Liver (tissue), 9 donors: ENCODE results near the gene GPN1. TPM values are rescaled to one million over a fixed set of nuclear protein-coding genes. Genes with fewer than 3 reads are reported as not detected.

ENCODE experiments used
- DNase-seq: peaks from one replicate; pipeline ENCODE4 v3.0.0-alpha.2; 2017; ENCODE audit warnings: low spot score
- H3K27ac ChIP-seq, 2 donors: one replicate each; pipeline ENCODE4 v1.7.0; 2013; ENCODE audit warnings: inconsistent platforms in 2 of 2, low read length in 2 of 2, control low read depth in 1 of 2, low read depth in 1 of 2, mild to moderate bottlenecking in 1 of 2
- H3K27me3 ChIP-seq, 4 donors: one replicate each; pipeline versions ENCODE4 v1.6.1 to v1.7.0; 2013; ENCODE audit warnings: low read length in 3 of 4, inconsistent platforms in 1 of 4, mild to moderate bottlenecking in 1 of 4, moderate library complexity in 1 of 4; ENCODE audit not compliant: control insufficient read depth in 4 of 4, insufficient read depth in 4 of 4
- H3K36me3 ChIP-seq, 4 donors: one replicate each; pipeline versions ENCODE4 v1.6.1 to v1.7.0; 2013; ENCODE audit warnings: low read length in 3 of 4, mild to moderate bottlenecking in 3 of 4, low read depth in 1 of 4, moderate library complexity in 1 of 4; ENCODE audit not compliant: control insufficient read depth in 4 of 4, insufficient read depth in 3 of 4
- H3K4me1 ChIP-seq, 4 donors: one replicate each; pipeline versions ENCODE4 v1.6.1 to v1.7.0; 2013; ENCODE audit warnings: low read length in 3 of 4, mild to moderate bottlenecking in 3 of 4, moderate library complexity in 1 of 4; ENCODE audit not compliant: control insufficient read depth in 4 of 4, insufficient read depth in 4 of 4
- H3K4me3 ChIP-seq, 3 donors: one replicate each; pipeline versions ENCODE4 v1.6.1 to v1.7.0; 2013; ENCODE audit warnings: low read length in 3 of 3, control low read depth in 1 of 3, low read depth in 1 of 3, mild to moderate bottlenecking in 1 of 3
- H3K9ac ChIP-seq, 2 donors: one replicate each; pipeline ENCODE4 v1.7.0; 2013; ENCODE audit warnings: low read length in 2 of 2, mild to moderate bottlenecking in 2 of 2, moderate library complexity in 2 of 2, control low read depth in 1 of 2, low read depth in 1 of 2
- H3K9me3 ChIP-seq, 4 donors: one replicate each; pipeline versions ENCODE4 v1.6.1 to v1.7.0; 2013; ENCODE audit warnings: low read length in 3 of 4; ENCODE audit not compliant: control insufficient read depth in 4 of 4
- ATF3 ChIP-seq: IDR thresholded peaks from 2 replicates; pipeline ENCODE4 v1.6.1; 2016; ENCODE audit warnings: antibody characterized with exemption
- EGR1 ChIP-seq, 2 donors: IDR thresholded peaks; 2 replicates each; pipeline ENCODE4 v1.6.1; 2016 to 2018; ENCODE audit warnings: antibody characterized with exemption in 2 of 2, low read depth in 2 of 2
- FOXA1 ChIP-seq: IDR thresholded peaks from 2 replicates; pipeline ENCODE4 v1.6.1; 2016; ENCODE audit warnings: antibody characterized with exemption
- FOXA2 ChIP-seq: IDR thresholded peaks from 2 replicates; pipeline ENCODE4 v1.6.1; 2016; ENCODE audit warnings: antibody characterized with exemption
- HNF4A ChIP-seq, 2 donors: conservative IDR thresholded peaks; 2 replicates each; pipeline ENCODE4 v1.6.1; 2016; ENCODE audit warnings: antibody characterized with exemption in 2 of 2, mild to moderate bottlenecking in 2 of 2
- HNF4G ChIP-seq: IDR thresholded peaks from 2 replicates; pipeline ENCODE4 v1.6.1; 2016; ENCODE audit warnings: antibody characterized with exemption
- JUND ChIP-seq, 2 donors: IDR thresholded peaks; 2 replicates each; pipeline ENCODE4 v1.6.1; 2016; ENCODE audit warnings: antibody characterized with exemption in 2 of 2
- MAX ChIP-seq: IDR thresholded peaks from 2 replicates; pipeline ENCODE4 v1.6.1; 2016; ENCODE audit warnings: antibody characterized with exemption
- RAD21 ChIP-seq, 2 donors: IDR thresholded peaks; 2 replicates each; pipeline ENCODE4 v1.6.1; 2016; ENCODE audit warnings: antibody characterized with exemption in 2 of 2, mild to moderate bottlenecking in 2 of 2
- RXRA ChIP-seq, 2 donors: IDR thresholded peaks; 2 replicates each; pipeline ENCODE4 v1.6.1; 2017 to 2018; ENCODE audit warnings: antibody characterized with exemption in 2 of 2, mild to moderate bottlenecking in 1 of 2
- SP1 ChIP-seq: IDR thresholded peaks from 2 replicates; pipeline ENCODE4 v1.6.1; 2018; ENCODE audit warnings: antibody characterized with exemption, mild to moderate bottlenecking
- TAF1 ChIP-seq: conservative IDR thresholded peaks from 2 replicates; pipeline ENCODE4 v1.6.1; 2016; ENCODE audit warnings: antibody characterized with exemption, mild to moderate bottlenecking
- YY1 ChIP-seq: IDR thresholded peaks from 2 replicates; pipeline ENCODE4 v1.6.1; 2016; ENCODE audit warnings: antibody characterized with exemption, mild to moderate bottlenecking
- ZBTB33 ChIP-seq: IDR thresholded peaks from 2 replicates; pipeline ENCODE4 v1.6.1; 2016; ENCODE audit warnings: antibody characterized with exemption
- WGBS: extraction: QIAGEN DNeasy Blood & Tissue Kit; methylation state at CpG from one replicate; pipeline ENCODE4 v1.1.7; 2013; 5-methylcytosine and 5-hydroxymethylcytosine counted together
- polyA plus RNA-seq, 2 donors: library from polyadenylated mRNA; stranded (reverse) in 1 of 2; unstranded in 1 of 2; fragments of 200-250 nt in 1 of 2; fragments of >200 nt in 1 of 2; fragmentation: Nextera tagmentation in 1 of 2; extraction: Ambion mirVana in 1 of 2; gene quantifications; one replicate each; pipeline versions ENCODE4 v1.2.1 to v1.2.3, GENCODE V29; 2013 to 2015
- total RNA-seq, 2 donors: library from RNA; depleted of rRNA; stranded (reverse); fragments of >200 nt; gene quantifications; one replicate each; pipeline ENCODE4 v1.2.3, GENCODE V29; 2014
- TF ChIP-seq, protein P1 (sequence below): IDR thresholded peaks from 2 replicates; pipeline ENCODE4 v1.6.1; 2016; ENCODE audit warnings: antibody characterized with exemption, mild to moderate bottlenecking
- TF ChIP-seq, protein P2 (sequence below): fragments of 150-350 bp; IDR thresholded peaks from 2 replicates; pipeline ENCODE4 v1.5.1; 2017; ENCODE audit warnings: improper control_type of control experiment, low read depth, low read length; ENCODE audit not compliant: missing input control
- donor health status: healthy.
- donor health status: healthy.
- donor health status: healthy.
- donor health status: healthy.
- donor health status: healthy.

Gene GPN1
- total and polyA plus RNA-seq, 4 donors: 10.7 to 17.2 (median 12.4) TPM

- Histone ChIP-seq H3K4me1 (peaks cover 0 to 7% (median 2%) of the 10 kb centered on the region in 4 donors), H3K9me3 (no peaks in the 10 kb centered on the region), H3K36me3 (peaks cover 16 to 81% (median 61%) of the 10 kb centered on the region in 4 donors), H3K27me3 (no peaks in the 10 kb centered on the region), H3K27ac (no peak overlapping the region), H3K9ac (no peak overlapping the region), H3K4me3 (no peak overlapping the region)
- DNase-seq: no peak
- TF ChIP-seq RXRA (IDR thresholded peaks at IDR 0.05) (no peak), FOXA2 (no peak), TAF1 (no peak), FOXA1 (no peak)
Observed at GRCh38 chr2:27652341-27652740, 23.5 kb downstream of the GPN1 start.

GRCh38 chr2:27652790-27653189 lies 23.9 kb downstream of the GPN1 start:
- WGBS: 96% methylated on average over 1 of the region's 1 CpG
- H3K9ac ChIP-seq: no peak overlapping the region
- H3K36me3 ChIP-seq: peaks cover 17 to 83% (median 61%) of the 10 kb centered on the region in 4 donors
- no peak overlapping the region for H3K4me3 ChIP-seq
- no peaks in the 10 kb centered on the region for H3K9me3 ChIP-seq
- TF ChIP-seq, protein P1, sequence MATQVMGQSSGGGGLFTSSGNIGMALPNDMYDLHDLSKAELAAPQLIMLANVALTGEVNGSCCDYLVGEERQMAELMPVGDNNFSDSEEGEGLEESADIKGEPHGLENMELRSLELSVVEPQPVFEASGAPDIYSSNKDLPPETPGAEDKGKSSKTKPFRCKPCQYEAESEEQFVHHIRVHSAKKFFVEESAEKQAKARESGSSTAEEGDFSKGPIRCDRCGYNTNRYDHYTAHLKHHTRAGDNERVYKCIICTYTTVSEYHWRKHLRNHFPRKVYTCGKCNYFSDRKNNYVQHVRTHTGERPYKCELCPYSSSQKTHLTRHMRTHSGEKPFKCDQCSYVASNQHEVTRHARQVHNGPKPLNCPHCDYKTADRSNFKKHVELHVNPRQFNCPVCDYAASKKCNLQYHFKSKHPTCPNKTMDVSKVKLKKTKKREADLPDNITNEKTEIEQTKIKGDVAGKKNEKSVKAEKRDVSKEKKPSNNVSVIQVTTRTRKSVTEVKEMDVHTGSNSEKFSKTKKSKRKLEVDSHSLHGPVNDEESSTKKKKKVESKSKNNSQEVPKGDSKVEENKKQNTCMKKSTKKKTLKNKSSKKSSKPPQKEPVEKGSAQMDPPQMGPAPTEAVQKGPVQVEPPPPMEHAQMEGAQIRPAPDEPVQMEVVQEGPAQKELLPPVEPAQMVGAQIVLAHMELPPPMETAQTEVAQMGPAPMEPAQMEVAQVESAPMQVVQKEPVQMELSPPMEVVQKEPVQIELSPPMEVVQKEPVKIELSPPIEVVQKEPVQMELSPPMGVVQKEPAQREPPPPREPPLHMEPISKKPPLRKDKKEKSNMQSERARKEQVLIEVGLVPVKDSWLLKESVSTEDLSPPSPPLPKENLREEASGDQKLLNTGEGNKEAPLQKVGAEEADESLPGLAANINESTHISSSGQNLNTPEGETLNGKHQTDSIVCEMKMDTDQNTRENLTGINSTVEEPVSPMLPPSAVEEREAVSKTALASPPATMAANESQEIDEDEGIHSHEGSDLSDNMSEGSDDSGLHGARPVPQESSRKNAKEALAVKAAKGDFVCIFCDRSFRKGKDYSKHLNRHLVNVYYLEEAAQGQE: no peak
- TF ChIP-seq TAF1 (no peak), SP1 (no peak), ATF3 (no peak), FOXA2 (no peak), FOXA1 (no peak), ZBTB33 (no peak), JUND (IDR thresholded peaks at IDR 0.05) (no peak), HNF4G (no peak)
- no peak overlapping the region for H3K27ac ChIP-seq
- no peaks in the 10 kb centered on the region for H3K27me3 ChIP-seq
- peaks cover 0 to 7% (median 2%) of the 10 kb centered on the region in 4 donors for H3K4me1 ChIP-seq
- DNase-seq: no peak

- peaks cover 0 to 9% (median 4%) of the 10 kb centered on the region in 4 donors for H3K4me1 ChIP-seq
- H3K27me3 ChIP-seq: no peaks in the 10 kb centered on the region
- no peak for TF ChIP-seq JUND (IDR thresholded peaks at IDR 0.05)
- no peak for TF ChIP-seq TAF1
- no peak for TF ChIP-seq YY1
- no peak for TF ChIP-seq SP1
- TF ChIP-seq ZBTB33: no peak
- no peak for TF ChIP-seq EGR1 (IDR thresholded peaks at IDR 0.05; ENCODE audit: low read depth in 2 of 2)
- TF ChIP-seq RAD21 (IDR thresholded peaks at IDR 0.05): no peak
- TF ChIP-seq HNF4G: no peak
- no peak for TF ChIP-seq HNF4A (conservative IDR thresholded peaks at IDR 0.05)
- no peak for TF ChIP-seq MAX
- TF ChIP-seq, protein P2, sequence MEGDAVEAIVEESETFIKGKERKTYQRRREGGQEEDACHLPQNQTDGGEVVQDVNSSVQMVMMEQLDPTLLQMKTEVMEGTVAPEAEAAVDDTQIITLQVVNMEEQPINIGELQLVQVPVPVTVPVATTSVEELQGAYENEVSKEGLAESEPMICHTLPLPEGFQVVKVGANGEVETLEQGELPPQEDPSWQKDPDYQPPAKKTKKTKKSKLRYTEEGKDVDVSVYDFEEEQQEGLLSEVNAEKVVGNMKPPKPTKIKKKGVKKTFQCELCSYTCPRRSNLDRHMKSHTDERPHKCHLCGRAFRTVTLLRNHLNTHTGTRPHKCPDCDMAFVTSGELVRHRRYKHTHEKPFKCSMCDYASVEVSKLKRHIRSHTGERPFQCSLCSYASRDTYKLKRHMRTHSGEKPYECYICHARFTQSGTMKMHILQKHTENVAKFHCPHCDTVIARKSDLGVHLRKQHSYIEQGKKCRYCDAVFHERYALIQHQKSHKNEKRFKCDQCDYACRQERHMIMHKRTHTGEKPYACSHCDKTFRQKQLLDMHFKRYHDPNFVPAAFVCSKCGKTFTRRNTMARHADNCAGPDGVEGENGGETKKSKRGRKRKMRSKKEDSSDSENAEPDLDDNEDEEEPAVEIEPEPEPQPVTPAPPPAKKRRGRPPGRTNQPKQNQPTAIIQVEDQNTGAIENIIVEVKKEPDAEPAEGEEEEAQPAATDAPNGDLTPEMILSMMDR: no peak
- no peak for TF ChIP-seq FOXA1
- H3K9me3 ChIP-seq: no peaks in the 10 kb centered on the region
- no peak overlapping the region for H3K27ac ChIP-seq
- peaks cover 17 to 77% (median 55%) of the 10 kb centered on the region in 4 donors for H3K36me3 ChIP-seq
- DNase-seq: no peak
- no peak overlapping the region for H3K4me3 ChIP-seq
- WGBS: 96% methylated on average over 2 of the region's 2 CpGs
- no peak overlapping the region for H3K9ac ChIP-seq
Observed at GRCh38 chr2:27653397-27653796, 24.5 kb downstream of the GPN1 start.
